ENCODE measurements around the gene RAB31. TPM values are rescaled to one million over a fixed set of nuclear protein-coding genes. Genes with fewer than 3 reads are reported as not detected.

The RAB31 gene
- total and polyA plus RNA-seq, 3 donors from 2014 or later = 75.9 to 110 (median 81.5) TPM

- intact Hi-C loops (cut with DNase I; ENCODE audit: low total_unique reads) = no loop called here
- H3K4me1 ChIP-seq = peaks cover 15% of the 10 kb centered on the region
- H3K36me3 ChIP-seq (ENCODE audit: low read depth, missing control alignments) = no peaks in the 10 kb centered on the region
- no peaks in the 10 kb centered on the region for H3K9me3 ChIP-seq
- no peaks in the 10 kb centered on the region for H3K27me3 ChIP-seq
- H3K4me3 ChIP-seq = no peak overlapping the region
- no peak for TF ChIP-seq POLR2A (IDR thresholded peaks at IDR 0.05)
- TF ChIP-seq, protein P1, sequence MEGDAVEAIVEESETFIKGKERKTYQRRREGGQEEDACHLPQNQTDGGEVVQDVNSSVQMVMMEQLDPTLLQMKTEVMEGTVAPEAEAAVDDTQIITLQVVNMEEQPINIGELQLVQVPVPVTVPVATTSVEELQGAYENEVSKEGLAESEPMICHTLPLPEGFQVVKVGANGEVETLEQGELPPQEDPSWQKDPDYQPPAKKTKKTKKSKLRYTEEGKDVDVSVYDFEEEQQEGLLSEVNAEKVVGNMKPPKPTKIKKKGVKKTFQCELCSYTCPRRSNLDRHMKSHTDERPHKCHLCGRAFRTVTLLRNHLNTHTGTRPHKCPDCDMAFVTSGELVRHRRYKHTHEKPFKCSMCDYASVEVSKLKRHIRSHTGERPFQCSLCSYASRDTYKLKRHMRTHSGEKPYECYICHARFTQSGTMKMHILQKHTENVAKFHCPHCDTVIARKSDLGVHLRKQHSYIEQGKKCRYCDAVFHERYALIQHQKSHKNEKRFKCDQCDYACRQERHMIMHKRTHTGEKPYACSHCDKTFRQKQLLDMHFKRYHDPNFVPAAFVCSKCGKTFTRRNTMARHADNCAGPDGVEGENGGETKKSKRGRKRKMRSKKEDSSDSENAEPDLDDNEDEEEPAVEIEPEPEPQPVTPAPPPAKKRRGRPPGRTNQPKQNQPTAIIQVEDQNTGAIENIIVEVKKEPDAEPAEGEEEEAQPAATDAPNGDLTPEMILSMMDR (IDR thresholded peaks at IDR 0.05) = no peak
- H3K27ac ChIP-seq = no peak overlapping the region
- 79 to 85% methylated on average over 4 of the region's 4 CpGs for WGBS, 2 donors
- DNase-seq = no peak
Measured at GRCh38 chr18:9737006-9737405, 28.9 kb downstream of the RAB31 start.

- DNase-seq = no peak
- TF ChIP-seq, protein P1 (IDR thresholded peaks at IDR 0.05) = no peak
- no peak for TF ChIP-seq POLR2A (IDR thresholded peaks at IDR 0.05)
- H3K27me3 ChIP-seq = no peaks in the 10 kb centered on the region
- H3K4me1 ChIP-seq = peaks cover 20% of the 10 kb centered on the region
- intact Hi-C loops (cut with DNase I; ENCODE audit: low total_unique reads) = no loop called here
- H3K4me3 ChIP-seq = no peak overlapping the region
- H3K27ac ChIP-seq = no peak overlapping the region
- H3K9me3 ChIP-seq = no peaks in the 10 kb centered on the region
- H3K36me3 ChIP-seq (ENCODE audit: low read depth, missing control alignments) = no peaks in the 10 kb centered on the region
- 70 to 75% methylated on average over 13 of the region's 13 CpGs for WGBS, 2 donors
Measured at GRCh38 chr18:9737472-9738121, 29.5 kb downstream of the RAB31 start.

- peaks cover 20% of the 10 kb centered on the region for H3K4me1 ChIP-seq
- intact Hi-C loops (cut with DNase I; ENCODE audit: low total_unique reads) = no loop called here
- WGBS, 2 donors = 90 to 91% methylated on average over 8 of the region's 8 CpGs
Measured at GRCh38 chr18:9738266-9738969, 30.3 kb downstream of the RAB31 start.

DNA sequence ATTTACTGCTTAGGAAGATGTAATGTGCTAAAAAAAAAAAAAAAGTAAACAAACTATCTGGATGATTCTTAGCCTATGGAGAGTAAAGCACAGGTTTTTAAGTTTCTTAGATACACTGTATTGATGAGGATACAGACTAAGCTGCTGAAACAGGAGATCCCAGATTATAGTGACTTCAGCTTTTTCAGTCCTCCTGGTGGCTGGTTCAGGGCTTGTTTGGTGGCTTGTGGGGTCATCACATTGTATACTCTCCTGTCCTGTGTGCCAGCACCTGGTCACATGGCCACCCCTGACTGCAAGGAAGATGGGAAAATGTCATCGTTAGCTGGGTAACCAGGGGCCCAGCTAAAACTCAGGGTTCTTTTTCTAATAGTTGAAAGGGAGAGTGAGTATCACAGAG is 31.4 kb downstream of the RAB31 start:
- Histone ChIP-seq H3K4me3 (no peak overlapping the region), H3K36me3 (ENCODE audit: low read depth, missing control alignments) (no peaks in the 10 kb centered on the region), H3K27me3 (no peaks in the 10 kb centered on the region), H3K9me3 (no peaks in the 10 kb centered on the region), H3K27ac (peak overlapping the region in 1 of 2 donors; percentile 50), H3K4me1 (peaks cover 20% of the 10 kb centered on the region)
- no peak for DNase-seq
- TF ChIP-seq, protein P1 (IDR thresholded peaks at IDR 0.05) = no peak
- no peak for TF ChIP-seq POLR2A (IDR thresholded peaks at IDR 0.05)
- WGBS, 2 donors = 67 to 75% methylated on average over 1 of the region's 1 CpG
- intact Hi-C loops (cut with DNase I; ENCODE audit: low total_unique reads) = no loop called here

More at GRCh38 chr18:9738266-9738969, 30.3 kb downstream of the RAB31 start:
- H3K9me3 ChIP-seq = no peaks in the 10 kb centered on the region
- H3K36me3 ChIP-seq (ENCODE audit: low read depth, missing control alignments) = no peaks in the 10 kb centered on the region
- H3K4me3 ChIP-seq = no peak overlapping the region
- TF ChIP-seq POLR2A (IDR thresholded peaks at IDR 0.05) = no peak
- TF ChIP-seq, protein P1 (IDR thresholded peaks at IDR 0.05) = no peak
- no peak for DNase-seq
- no peaks in the 10 kb centered on the region for H3K27me3 ChIP-seq
- H3K27ac ChIP-seq = no peak overlapping the region

Data from testis (tissue), 3 donors.